Activated naive CD8-positive, alpha-beta T cell treated with anti-CD3 and anti-CD28 coated beads, Interleukin-2, amount 50 U/mL, for 16 hours (primary cell): ENCODE results near the gene LRRC57.

Experiments used
- DNase-seq: peaks from one replicate; pipeline ENCODE4 v3.0.0-alpha.2; 2020; ENCODE audit warnings: low read depth, low spot score

Gene LRRC57

DNA sequence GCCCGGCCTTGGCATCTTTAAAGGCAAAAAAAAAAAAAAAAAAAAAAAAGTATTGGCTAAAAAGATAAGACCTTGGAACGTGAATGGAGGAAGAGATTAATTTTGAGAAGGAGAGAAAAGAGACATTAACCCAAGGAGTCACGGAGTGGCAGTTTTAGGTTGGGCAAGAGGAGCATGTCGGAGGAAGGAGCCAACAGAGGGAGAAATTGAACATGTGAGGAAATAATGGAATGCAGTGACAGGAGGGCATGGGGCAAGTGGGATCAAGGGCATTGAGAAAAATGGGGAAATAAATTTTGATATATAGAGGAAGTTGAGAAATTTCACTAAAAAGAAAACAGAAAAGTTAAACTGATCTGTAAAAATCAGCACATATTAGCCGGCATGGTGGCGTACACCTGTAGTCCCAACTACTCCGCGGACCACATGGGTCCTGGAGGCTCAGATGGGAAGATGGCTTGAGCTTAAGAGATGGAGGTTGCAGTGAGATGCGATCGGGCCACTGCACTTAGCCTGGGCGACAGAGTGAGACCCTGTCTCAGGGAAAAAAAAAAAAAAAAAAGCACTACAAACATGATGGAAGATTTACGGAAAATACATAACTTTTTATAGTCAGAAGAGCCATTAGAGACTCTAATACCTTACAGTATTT is 1.3 kb upstream of the LRRC57 start:
- no peak for DNase-seq

DNA sequence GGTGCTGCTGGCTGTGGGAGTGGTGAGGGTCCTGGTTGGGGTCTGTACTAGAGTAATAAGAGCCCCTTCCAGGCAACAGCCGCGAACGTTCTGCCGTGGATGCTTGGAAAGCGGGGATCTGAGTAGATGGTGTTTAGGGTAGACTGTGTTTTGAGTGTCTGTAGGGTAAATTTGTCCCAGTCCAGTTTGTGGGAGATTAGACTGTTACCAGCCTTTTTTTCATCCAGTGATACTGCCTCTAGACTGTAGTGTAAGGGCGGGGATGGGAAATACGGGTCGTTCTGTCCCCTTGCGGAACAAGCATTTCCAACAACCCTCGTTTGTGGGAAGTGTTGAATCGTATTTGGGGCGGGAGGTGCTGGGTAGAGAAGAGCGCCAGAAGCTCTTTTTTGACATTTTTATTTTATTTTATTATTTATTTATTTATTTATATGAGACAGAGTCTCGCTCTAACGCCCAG is 469 bp upstream of the LRRC57 start:
- DNase-seq = no peak

DNA sequence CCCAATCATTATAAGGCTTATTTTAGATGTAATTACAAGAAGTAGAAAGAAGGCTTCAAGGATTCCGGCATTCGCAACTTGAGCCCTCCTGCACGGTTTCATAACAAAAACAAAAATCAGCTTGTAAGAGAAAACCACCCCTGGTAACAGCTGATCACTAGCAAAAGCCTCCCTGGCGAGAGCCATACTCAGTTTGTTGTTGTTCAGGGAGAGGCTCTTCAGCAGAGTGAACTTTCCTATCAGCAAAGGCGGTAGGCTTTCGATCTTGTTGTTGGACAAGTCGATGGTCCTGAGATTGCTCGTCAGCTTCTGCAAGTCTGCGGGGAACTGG is 710 bp downstream of the LRRC57 start:
- DNase-seq = no peak

DNA sequence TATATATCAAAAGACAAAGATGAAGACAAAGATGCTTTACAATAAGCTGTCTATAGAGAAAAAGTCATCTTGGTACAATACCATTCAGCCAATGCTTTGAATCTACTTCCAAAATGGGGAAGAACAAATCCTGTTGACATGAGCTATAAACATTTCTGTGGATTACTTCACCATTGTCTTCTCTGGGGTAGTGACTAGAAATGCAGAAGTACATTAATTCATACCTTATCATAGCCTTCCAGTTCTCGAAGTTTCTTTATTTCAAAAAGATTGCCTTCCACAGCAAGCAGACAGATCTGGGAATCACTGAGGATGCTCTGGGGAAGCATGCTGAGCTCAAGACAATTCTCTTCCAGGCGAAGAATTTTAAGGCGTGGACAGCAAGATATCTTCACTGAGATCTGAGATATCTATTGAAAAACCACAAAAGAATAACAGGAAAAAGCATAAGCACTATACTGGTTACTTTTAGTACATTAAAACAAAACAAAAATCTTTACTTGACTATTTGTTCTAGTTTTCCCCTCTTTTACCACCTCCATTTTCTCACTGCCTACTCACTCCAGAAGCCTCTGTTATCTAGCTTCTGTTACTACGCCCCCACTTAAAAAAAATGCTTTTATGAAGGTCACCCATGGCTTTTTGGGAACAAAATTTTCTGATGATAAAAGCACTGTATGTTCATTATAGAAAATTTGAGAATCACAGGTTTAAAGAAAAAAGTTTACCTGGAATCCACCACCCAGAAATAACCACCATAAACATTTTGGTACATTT is 3.6 kb downstream of the LRRC57 start:
- DNase-seq = no peak

DNA sequence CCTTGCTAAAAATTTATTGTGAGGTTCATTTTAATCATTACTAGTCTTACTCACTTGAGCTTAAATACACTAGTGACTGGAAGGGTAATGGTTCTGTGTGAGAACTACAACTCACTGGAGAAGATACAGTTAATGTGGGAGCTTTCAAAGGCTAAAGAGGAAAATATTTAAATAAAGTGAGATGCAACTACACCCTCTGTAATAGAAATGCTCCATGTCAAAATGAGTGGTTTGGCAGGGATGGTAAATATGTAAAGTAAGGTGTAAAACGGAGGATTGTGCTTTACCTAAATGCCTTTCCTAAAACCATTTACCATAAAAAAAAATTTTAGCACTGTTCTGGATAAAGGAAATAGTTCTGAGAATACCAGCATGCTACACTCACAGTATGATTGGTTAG is 15.3 kb downstream of the LRRC57 start:
- no peak for DNase-seq

DNA sequence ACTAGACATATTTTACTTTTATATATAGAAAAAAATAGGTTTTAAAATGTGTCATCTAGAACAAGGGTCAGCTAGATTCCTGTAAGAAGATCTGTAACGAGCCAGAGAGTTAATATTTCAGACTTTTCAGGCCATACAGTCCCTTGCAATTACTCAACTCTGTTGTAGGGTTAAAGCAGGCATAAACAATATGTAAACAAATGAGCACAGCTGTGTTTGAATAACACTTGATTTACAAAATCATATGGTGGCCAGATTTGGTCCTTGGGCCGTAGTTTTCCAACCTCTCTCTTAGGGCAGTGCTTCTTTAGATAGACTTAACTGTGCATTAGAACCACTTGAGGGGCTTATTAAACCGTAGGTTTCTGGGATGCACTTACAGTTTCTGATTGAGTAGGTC is 19.6 kb downstream of the LRRC57 start:
- DNase-seq = no peak

DNA sequence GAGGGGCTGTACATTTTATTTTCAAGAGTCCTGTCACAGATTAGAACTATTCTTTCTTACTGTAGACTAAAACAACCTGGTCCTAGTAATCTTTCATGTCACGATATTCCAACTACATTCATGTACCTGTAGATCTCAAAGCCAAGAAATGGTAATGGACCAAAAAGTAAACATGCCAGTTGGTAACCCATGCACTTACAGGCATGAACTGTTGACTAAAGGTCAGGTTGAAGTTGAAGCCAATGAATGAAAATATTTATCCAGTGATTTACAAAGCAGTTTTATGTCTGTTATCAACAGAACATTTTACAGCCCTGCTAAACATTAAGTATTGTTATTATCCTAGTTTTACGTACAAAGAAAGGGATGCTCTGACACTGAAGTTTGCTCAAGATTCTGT is 25.3 kb downstream of the LRRC57 start:
- no peak for DNase-seq

DNA sequence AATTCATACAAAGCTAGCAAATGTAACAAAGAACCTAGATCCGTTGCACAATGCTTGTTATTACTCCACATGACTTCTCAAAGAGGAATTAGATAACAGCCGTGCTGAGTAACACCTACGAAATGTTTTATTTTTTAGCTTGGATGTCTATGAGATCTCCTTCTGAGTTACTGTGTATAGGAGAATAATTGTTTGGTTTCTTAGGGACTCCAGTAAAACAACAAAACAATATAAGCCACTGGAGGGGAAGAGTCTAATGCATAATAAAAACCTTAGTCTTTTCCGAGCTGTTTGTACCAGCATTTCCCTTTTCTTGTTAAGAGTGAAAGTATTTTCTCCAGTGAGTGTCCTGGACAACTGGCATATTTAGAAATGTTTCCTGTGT is 37.6 kb downstream of the LRRC57 start:
- DNase-seq = no peak

DNA sequence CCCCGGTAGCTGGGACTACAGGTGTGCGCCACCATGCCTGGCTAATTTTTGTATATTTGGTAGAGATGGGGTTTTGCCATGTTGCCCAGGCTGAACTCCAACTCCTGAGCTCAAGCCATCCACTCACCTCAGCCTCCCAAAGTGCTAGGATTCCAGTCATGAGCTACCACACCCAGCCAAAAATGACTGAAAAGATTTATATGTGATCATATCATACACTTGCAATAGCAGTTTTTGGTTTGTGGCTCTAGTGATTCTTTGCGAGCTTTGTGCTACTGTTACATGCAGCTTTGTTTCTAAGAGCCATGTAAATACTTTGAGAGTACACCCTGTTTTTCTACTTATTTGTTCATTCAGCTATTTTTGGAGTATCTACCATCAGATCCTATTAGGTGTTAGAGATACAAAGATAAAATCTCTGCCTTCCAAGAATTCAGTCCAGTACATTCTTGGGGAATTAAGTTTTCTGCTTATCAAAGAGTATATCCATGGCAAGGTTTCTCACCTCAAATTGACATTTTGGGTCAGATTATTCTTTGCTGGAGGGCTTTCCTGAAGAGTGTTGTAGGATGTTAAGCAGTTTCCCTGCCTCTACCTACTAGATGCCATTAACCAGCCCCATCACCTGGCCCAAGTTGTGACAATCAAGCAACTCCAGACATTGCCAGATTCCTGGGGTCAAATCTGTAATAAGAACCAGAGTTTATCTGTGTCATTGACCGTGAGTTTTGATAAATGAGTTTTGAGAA is 38.2 kb downstream of the LRRC57 start:
- DNase-seq = no peak

DNA sequence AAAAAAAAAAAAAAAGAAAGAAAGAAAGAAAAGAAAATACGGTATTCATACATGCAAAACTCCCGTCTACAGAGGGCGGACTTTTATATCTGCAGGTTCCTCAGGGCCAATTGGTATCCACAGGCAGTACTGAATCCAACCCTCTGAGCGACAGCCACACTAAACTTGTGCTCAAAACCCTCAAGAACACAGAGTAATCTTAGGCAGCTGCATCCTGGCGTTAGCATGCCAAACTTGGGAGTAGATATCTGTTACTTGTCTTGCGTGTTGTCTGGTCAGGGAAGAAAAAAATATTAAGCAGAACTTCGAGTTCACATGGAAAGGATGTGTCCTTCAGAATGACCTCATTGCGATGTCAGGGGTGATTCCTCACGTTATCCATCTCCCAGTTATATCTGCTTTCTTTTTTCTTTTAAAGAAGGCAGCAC is 40.3 kb downstream of the LRRC57 start:
- no peak for DNase-seq

DNA sequence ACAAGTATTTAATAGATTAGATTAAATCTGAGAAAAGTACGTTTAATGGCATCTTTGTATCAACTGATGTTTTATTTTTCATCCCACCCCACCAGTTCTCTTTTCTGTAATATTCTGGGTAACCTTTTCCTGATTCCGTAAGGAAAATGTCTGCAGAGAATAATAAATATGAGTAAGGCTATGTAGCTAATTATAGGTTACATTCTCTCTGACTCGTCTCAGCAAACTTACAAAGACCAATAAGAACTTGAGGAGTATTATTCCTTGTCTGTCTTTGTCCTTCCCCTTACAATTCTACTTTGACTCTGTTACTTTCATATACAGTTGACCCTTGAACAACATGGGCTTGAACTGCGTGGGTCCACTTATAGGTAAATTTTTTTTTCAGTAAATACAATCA is 41.1 kb downstream of the LRRC57 start:
- no peak for DNase-seq

DNA sequence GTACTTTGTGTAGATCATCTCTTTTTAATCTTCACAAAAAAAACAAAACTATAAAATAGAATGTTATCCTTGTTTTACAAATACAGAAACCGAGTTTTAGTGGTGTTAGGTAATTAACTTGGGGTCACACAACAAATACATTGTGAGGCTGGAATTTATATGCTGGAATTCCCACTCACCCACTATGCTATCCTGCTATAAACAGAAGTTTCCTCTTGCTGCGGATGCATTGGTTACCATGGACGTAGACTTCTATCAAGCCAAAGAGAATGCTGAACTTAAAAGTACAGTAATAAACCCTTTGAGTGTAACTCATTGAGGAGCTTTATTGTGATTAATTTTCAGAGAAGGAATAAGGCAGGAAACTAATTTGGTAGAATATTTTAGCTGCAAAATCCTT is 44.0 kb downstream of the LRRC57 start:
- no peak for DNase-seq

DNA sequence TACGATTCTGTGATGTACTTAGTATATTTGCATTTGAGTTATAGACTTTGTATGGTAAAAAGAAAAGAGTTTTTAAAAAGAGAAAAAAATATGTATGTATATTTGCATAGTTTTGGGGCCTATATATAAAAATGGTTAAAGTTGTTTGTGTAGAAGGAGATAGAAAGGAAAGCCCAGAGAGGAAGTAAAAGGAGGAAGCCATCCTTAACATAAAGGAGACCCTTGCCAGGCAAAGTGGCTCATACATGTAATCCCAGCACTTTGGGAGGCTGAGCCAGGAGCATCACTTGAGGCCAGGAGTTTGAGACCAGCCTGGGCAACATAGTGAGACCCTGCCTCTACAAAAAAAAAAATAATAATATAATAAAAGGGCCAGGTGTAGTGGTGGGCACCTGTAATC is 44.8 kb downstream of the LRRC57 start:
- DNase-seq = no peak

DNA sequence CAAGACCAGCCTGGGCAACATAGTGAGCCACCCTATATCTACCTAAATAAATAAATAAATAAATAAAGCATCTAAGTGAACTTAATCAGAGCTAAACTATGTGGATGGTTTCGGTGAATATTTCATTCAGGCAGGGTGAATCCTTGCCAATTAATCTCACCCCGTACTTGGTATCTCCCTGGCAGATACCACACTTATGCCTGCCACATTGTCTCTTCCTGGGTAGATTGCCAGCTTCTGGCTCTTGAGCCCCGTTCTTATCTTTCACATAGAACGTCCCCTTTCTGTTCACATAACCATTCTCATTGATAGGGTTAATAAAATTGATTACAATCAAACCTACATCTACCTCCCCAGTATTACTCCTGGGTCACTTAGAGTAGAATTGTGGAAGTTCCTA is 46.1 kb downstream of the LRRC57 start:
- no peak for DNase-seq

DNA sequence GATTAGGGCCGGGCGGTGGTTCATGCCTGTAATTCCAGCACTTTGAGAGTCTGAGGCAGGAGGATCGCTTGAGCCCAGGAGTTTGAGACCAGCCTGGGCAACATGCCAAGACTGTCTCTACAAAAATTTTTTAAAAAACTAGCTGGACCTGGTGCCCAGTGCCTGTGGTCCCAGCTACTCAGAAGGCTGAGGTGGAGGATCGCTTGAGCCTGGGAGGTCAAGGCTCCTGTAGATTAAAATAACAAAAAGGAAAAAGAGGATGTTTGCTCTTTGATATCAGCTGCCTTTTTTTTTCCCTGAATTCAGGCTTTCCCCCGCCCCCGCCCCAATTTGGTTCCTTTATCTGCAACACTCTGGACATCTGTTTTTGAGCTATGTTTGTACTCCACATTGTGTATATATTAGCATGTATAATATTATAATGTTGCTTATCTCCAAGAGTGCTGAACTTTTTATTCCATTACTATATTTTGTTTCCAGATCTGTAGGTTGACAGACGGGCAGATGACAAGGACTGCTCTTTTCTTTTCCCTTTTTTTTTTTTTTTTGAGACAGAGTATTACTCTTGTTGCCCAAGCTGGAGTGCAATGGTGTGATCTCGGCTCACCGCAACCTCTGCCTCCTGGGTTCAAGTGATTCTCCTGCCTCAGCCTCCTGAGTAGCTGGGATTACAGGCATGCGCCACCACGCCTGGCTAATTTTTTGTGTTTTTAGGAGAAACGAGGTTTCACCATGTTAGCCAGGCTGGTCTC is 48.6 kb downstream of the LRRC57 start:
- no peak for DNase-seq

DNA sequence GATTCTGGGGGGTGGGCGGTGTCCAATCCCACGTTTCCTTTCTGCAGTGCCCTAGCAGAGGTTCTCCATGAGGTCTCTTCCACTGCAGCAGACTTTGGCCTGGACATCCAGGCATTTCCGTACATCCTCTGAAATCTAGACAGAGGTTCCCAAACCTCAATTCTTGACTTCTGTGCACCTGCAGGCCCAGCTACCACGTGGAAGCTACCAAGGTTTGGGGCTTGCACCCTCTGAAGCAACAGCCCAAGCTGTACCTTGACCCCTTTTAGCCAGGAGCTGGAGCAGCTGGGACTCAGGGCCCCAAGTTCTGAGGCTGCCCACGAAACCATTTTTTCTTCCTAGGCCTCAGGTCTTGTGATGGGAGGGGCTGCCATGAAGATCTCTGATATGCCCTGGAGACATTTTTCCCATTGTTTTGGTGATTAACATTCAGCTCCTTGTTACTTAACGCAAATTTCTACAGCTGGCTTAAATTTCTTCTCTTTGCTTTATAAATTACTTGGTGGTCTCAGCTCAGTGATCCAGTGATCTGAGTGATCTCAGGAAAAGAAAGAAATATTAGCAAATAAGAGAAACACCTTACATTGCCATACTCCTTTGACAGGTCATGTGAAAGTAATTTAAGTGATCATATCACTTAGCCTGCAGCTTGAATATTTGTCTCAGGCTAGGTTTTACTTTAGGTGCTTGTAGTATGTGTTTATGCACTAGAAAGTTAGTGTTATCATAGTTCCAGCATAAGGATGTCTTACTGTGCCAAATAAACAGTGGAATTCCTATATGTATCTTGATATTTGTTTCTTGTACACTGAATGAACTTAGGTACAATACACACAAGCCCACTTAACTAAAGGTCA is 50.2 kb downstream of the LRRC57 start:
- DNase-seq = no peak

DNA sequence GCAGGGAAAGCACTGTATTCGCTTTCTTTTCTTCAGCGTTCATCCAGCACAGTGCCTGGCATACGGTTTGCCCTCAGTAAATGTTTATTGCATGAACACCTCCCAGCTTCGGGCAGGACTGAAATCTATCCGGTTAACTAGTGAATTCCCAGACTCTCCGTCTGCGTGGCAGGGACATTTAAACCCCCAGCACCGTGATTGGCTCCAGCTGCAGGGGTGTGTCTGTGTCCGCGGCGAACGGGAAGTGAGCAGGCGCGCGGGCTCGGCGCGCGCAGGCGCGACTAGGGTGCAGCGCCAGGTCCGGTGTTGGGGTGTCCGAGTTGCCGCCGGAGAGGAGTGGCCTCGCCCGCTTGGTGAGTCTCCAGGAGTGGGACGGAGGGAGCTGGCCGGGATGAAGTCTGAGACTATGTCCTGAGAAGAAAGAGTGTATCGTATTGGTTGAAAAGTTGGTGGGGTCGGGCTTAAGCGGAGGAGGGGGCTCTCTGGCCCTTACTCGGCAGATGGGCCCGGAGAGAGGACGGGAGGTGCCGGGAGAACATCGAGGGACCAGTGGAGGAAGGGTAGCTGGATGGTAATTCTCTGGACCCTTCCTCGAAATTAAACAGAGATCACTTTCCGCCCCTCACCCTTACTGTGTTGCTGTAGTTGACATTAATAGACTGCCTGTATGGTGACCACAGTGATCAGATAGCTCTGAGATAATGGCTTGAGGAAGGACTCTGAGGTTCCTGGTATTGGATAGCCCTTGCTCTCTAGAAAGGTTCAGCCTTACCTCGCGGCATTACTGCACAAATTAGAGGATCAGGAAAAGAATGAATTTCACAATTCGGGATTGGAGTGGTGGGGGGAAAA is 53.0 kb downstream of the LRRC57 start, which contains the start of gene SNAP23:
Gene SNAP23, plus strand, starts transcription at position 274 of the 852 bp plus-strand sequence. CDS start 16,213 bp downstream, outside the sequence.
- DNase-seq = peak; percentile 52

DNA sequence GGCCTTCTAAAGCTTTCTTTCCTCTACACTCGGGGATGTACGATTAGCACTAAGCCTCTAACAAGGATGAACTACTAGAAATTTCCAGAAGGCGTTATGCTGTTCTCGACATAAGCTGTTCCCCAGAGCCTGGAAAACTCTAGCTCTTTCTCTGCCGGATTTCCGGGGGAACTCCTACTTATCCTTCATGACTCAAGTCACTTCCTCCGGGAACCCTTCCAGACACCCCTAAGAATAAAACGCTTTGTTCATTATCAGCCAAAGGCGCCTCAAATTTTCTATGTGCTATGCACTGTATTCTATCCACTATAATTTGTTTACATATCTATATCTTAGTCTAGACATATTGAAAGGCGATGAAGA is 53.6 kb downstream of the LRRC57 start:
- DNase-seq = no peak

DNA sequence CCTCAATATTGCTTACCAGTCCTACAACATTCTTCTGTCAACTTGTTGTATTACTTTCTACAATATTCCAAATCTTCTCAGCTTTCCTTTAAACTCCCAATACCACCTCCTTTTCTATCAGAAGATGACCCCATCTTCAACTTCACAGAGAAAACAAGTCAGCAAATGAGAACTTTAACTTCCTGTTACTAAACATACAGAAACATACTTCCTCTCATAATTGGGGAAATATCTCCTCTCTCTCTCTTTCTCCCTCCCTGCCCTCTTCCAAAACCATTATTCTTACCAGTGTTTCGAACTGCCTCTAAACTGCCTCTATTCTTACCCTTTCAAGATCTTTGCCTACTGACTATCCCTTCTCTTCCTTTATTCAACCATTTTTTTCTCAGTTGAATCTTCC is 54.9 kb downstream of the LRRC57 start:
- no peak for DNase-seq
